ENCODE data around the gene GBE1.

GBE1 gene

GRCh38 chr3:81462921-81463320 is 298.5 kb downstream of the GBE1 start:
- no peak for DNase-seq

GRCh38 chr3:81459733-81460132 is 301.7 kb downstream of the GBE1 start:
- DNase-seq = no peak

GRCh38 chr3:81452418-81452817 is 309.0 kb downstream of the GBE1 start:
- DNase-seq = no peak

GRCh38 chr3:81451611-81452010 is 309.8 kb downstream of the GBE1 start:
- DNase-seq = no peak

- no peak for DNase-seq
These were observed 310.3 kb downstream of the GBE1 start for GRCh38 chr3:81451140-81451539.

- DNase-seq = no peak
These were observed 314.6 kb downstream of the GBE1 start for GRCh38 chr3:81446806-81447205.

GRCh38 chr3:81445712-81446111 is 315.7 kb downstream of the GBE1 start:
- DNase-seq = no peak

GRCh38 chr3:81444817-81445460 is 316.5 kb downstream of the GBE1 start:
- no peak for DNase-seq

GRCh38 chr3:81443958-81444357 is 317.5 kb downstream of the GBE1 start:
- no peak for DNase-seq

GRCh38 chr3:81443457-81443782 is 318.0 kb downstream of the GBE1 start:
- DNase-seq = no peak

GRCh38 chr3:81442758-81443456 is 318.5 kb downstream of the GBE1 start:
- no peak for DNase-seq

- DNase-seq = no peak
These were observed 320.8 kb downstream of the GBE1 start for GRCh38 chr3:81440661-81441060.

Data from activated naive CD4-positive, alpha-beta T cell treated with anti-CD3 and anti-CD28 coated beads, Interleukin-2, amount 50 U/mL, for 16 hours (primary cell).